Neural cell (in vitro differentiated cells): ENCODE results near the gene PLEKHA1. TPM values are rescaled to one million over a fixed set of nuclear protein-coding genes. Genes with fewer than 3 reads are reported as not detected.

Experiments
- H2AFZ ChIP-seq: fragments of 200-600, 300-800 bp; sonication (generic), shearing (Covaris generic); 2 replicates; pipeline ENCODE4 v1.6.0; 2014; ENCODE audit warnings: low read depth, mild to moderate bottlenecking, antibody characterized with exemption, low read length, moderate library complexity
- H3F3A ChIP-seq: fragments of 200-600 bp; shearing (Covaris generic); 2 replicates; pipeline ENCODE4 v1.6.1; 2016; ENCODE audit warnings: mild to moderate bottlenecking, moderate library complexity, mixed read lengths, antibody characterized with exemption, low read length; ENCODE audit not compliant: insufficient read depth, poor library complexity, severe bottlenecking
- H3K27ac ChIP-seq: fragments of 200-600, 300-800 bp; sonication (generic), shearing (Covaris generic); 2 replicates; pipeline ENCODE4 v1.5.1; 2014; ENCODE audit warnings: mild to moderate bottlenecking, low read length, moderate library complexity
- H3K27me3 ChIP-seq: fragments of 300-800, 200-600 bp; sonication (generic), shearing (Covaris generic); 2 replicates; pipeline ENCODE4 v1.6.0; 2014; ENCODE audit warnings: mild to moderate bottlenecking, low read depth, low read length, moderate library complexity; ENCODE audit not compliant: insufficient read depth
- H3K36me3 ChIP-seq: fragments of 300-800, 200-600 bp; sonication (generic), shearing (Covaris generic); 2 replicates; pipeline ENCODE4 v1.5.1; 2014; ENCODE audit warnings: mild to moderate bottlenecking, antibody characterized with exemption, low read length, moderate library complexity; ENCODE audit not compliant: insufficient read depth
- H3K4me2 ChIP-seq: fragments of 300-800, 200-600 bp; sonication (generic), shearing (Covaris generic); 2 replicates; pipeline ENCODE4 v1.6.0; 2014; ENCODE audit warnings: mild to moderate bottlenecking, low read length
- H3K4me3 ChIP-seq: fragments of 300-800, 200-600 bp; sonication (generic), shearing (Covaris generic); 2 replicates; pipeline ENCODE4 v1.5.1; 2014; ENCODE audit warnings: mild to moderate bottlenecking, low read length, moderate library complexity
- H3K79me2 ChIP-seq: fragments of 200-600 bp; shearing (Covaris generic); replicated peaks from 2 replicates; pipeline ENCODE4 v1.6.0; 2014; ENCODE audit warnings: mild to moderate bottlenecking, low read length, moderate library complexity; ENCODE audit not compliant: insufficient read depth
- H3K9ac ChIP-seq: fragments of 300-800, 200-600 bp; sonication (generic), shearing (Covaris generic); 2 replicates; pipeline ENCODE4 v1.6.1; 2016; ENCODE audit warnings: mild to moderate bottlenecking, low read length, mixed read lengths
- H3K9me2 ChIP-seq: fragments of 200-600 bp; shearing (Covaris generic); 2 replicates; pipeline ENCODE4 v1.6.1; 2016; ENCODE audit warnings: mild to moderate bottlenecking, low read length, mixed read lengths; ENCODE audit not compliant: insufficient read depth
- H3K9me3 ChIP-seq: fragments of 200-600, 300-800 bp; sonication (generic), shearing (Covaris generic); 2 replicates; pipeline ENCODE4 v1.6.1; 2016; ENCODE audit warnings: mild to moderate bottlenecking, mixed run types, low read length, moderate library complexity, mixed read lengths
- H4K20me1 ChIP-seq: fragments of 200-600 bp; shearing (Covaris generic); 2 replicates; pipeline ENCODE4 v1.6.1; 2016; ENCODE audit warnings: mild to moderate bottlenecking, mixed run types; ENCODE audit not compliant: insufficient read depth
- CTCF ChIP-seq: fragments of 450-650 bp; IDR thresholded peaks from 2 replicates; pipeline ENCODE4 v1.5.1; 2014; ENCODE audit warnings: antibody characterized with exemption, mild to moderate bottlenecking, moderate library complexity; ENCODE audit not compliant: poor library complexity, severe bottlenecking
- EP300 ChIP-seq: fragments of 450-650 bp; conservative IDR thresholded peaks from 2 replicates; pipeline ENCODE4 v1.6.1; 2014; ENCODE audit warnings: antibody characterized with exemption, mild to moderate bottlenecking, moderate library complexity; ENCODE audit not compliant: poor library complexity, severe bottlenecking
- EZH2 ChIP-seq: fragments of 200-600, 300-800 bp; shearing (Covaris generic), sonication (generic); IDR thresholded peaks from 2 replicates; pipeline ENCODE4 v1.6.1; 2014; ENCODE audit warnings: antibody characterized with exemption, low read length, borderline replicate concordance, mild to moderate bottlenecking; ENCODE audit not compliant: insufficient read depth, poor library complexity, severe bottlenecking
- MXI1 ChIP-seq: fragments of 450-650 bp; conservative IDR thresholded peaks from 2 replicates; pipeline ENCODE4 v1.6.1; 2014; ENCODE audit warnings: antibody characterized with exemption, mild to moderate bottlenecking; ENCODE audit not compliant: poor library complexity, severe bottlenecking
- POLR2AphosphoS5 ChIP-seq: IDR thresholded peaks from 2 replicates; pipeline ENCODE4 v1.6.1; 2012
- RAD21 ChIP-seq: fragments of 450-650 bp; conservative IDR thresholded peaks from 2 replicates; pipeline ENCODE4 v1.6.1; 2014; ENCODE audit warnings: antibody characterized with exemption, mild to moderate bottlenecking, moderate library complexity
- REST ChIP-seq: IDR thresholded peaks from 2 replicates; pipeline ENCODE4 v1.6.1; 2012; ENCODE audit warnings: borderline replicate concordance
- SMC3 ChIP-seq: fragments of 450-650 bp; conservative IDR thresholded peaks from 2 replicates; pipeline ENCODE4 v1.6.1; 2014; ENCODE audit warnings: antibody characterized with exemption, mild to moderate bottlenecking, moderate library complexity; ENCODE audit not compliant: poor library complexity
- TAF1 ChIP-seq: IDR thresholded peaks from 2 replicates; pipeline ENCODE4 v1.6.1; 2012; ENCODE audit warnings: low read depth
- polyA plus RNA-seq: library from polyadenylated mRNA; depleted of rRNA; stranded (reverse); fragments of >200 nt; gene quantifications from 2 replicates; pipeline ENCODE4 v1.2.3, GENCODE V29; 2014

Gene PLEKHA1
- polyA plus RNA-seq, 1 donor from 2014 or later, result 91.9 TPM

- Histone ChIP-seq H3K9ac (no peak overlapping the region), H3K27ac (no peak overlapping the region)
Observed at GRCh38 chr10:122379537-122379936, 5.0 kb downstream of the PLEKHA1 start.

GRCh38 chr10:122380703-122381102, 6.2 kb downstream of the PLEKHA1 start:
- Histone ChIP-seq H3K27me3 (no peaks in the 10 kb centered on the region), H3K9ac (no peak overlapping the region), H3K4me2 (no peak overlapping the region), H2AFZ (no peak overlapping the region), H3K27ac (no peak overlapping the region), H3K9me2 (no peaks in the 10 kb centered on the region), H3K9me3 (no peaks in the 10 kb centered on the region), H3F3A (no peaks in the 10 kb centered on the region), H4K20me1 (no peaks in the 10 kb centered on the region), H3K4me3 (no peak overlapping the region), H3K36me3 (no peaks in the 10 kb centered on the region), H3K79me2 (peaks cover 16% of the 10 kb centered on the region)
- TF ChIP-seq POLR2AphosphoS5, result no peak
- no peak for TF ChIP-seq CTCF
- no peak for TF ChIP-seq SMC3
- TF ChIP-seq REST, result no peak

More at GRCh38 chr10:122379537-122379936, 5.0 kb downstream of the PLEKHA1 start:
- no peak for TF ChIP-seq CTCF
- no peak for TF ChIP-seq REST
- TF ChIP-seq POLR2AphosphoS5, result no peak
- TF ChIP-seq EP300, result no peak
- TF ChIP-seq EZH2, result no peak
- TF ChIP-seq RAD21, result no peak
- no peak for TF ChIP-seq MXI1
- TF ChIP-seq SMC3, result no peak
- TF ChIP-seq TAF1, result no peak
- no peaks in the 10 kb centered on the region for H3K9me3 ChIP-seq
- no peaks in the 10 kb centered on the region for H3K36me3 ChIP-seq
- H4K20me1 ChIP-seq, result no peaks in the 10 kb centered on the region
- H3K79me2 ChIP-seq, result peaks cover 16% of the 10 kb centered on the region
- no peaks in the 10 kb centered on the region for H3K9me2 ChIP-seq
- no peak overlapping the region for H3K4me3 ChIP-seq
- no peak overlapping the region for H3K4me2 ChIP-seq
- H3F3A ChIP-seq, result no peaks in the 10 kb centered on the region
- no peak overlapping the region for H2AFZ ChIP-seq
- no peaks in the 10 kb centered on the region for H3K27me3 ChIP-seq
